ENCODE data around the gene SLIT3.

Gene SLIT3

DNA sequence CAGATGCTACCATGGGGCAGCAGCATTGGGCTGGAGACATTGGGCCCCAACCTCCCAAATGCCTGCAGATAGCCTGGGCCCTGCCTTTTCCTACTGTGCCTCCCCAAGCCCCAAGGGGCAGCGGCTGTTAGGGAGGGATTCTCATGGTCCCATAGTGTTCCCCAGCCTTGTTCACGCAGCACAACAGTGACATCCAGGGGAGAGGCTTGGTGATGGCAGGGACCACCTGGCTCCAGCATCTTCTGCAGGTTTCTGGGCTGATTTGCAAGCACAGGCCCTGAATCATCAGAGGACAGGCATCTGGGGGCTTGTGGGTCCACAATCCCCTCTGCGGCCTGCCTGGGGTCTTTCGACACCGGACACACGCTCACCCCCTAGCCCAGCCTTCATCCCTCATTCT is 354.6 kb downstream of the SLIT3 start:
- no peak for DNase-seq

DNA sequence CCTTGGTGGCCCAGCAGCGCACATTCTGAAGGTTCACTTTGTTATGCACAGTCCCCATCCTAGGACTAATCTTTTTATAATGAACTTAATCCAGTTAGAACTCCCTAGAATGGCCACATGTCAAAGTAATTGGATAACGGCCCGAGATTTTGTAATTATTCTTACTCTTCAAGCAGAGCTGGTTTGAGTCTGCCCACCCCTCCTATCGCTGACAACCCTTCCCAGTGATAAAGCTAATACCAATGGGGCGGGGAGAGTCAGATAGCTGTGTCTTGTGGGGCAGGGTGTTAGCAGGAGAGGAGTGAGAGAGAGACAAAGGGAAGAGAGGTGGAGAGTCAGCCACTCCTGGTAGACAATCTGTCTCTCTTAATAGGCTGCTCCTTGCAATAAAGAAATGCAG is 356.9 kb downstream of the SLIT3 start:
- DNase-seq, result no peak

DNA sequence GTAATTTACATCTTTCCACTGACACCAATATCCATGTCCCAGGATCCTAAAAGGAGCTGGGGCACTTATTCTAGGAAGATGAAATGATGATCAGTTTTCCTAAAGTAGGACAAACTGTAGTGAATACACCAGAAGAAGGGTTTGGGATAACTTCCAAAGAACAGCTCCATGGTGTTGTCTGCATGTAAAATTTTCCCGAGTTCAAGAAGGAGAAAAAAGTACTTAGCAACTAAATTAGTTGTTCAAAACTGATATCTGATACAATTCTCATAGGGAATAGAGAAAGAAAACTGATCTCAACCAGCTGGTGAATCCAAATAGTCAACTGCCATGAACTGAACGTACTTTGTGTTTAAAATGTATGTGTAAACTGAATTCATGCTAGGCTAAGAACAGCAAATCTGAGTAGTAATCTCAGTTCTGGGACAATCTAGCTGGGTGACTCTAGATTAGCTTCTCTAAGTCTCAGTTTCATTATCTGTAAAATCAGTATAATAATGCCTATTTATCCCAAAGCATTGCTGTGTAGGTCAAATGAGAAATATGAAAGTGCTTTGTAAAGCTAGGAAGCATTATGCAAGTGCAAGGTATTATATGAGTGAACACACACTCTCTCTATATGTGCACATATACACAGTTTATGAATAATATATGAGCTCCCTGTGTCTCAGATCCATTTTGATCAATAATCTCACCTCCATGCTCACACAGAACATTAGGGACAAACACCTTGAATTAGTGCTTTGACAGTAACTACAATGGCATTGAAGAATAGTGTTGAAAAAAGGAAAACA is 357.7 kb downstream of the SLIT3 start:
- no peak for DNase-seq

GRCh38 chr5:168941901-168942300 is 359.0 kb downstream of the SLIT3 start:
- DNase-seq, result no peak

DNA sequence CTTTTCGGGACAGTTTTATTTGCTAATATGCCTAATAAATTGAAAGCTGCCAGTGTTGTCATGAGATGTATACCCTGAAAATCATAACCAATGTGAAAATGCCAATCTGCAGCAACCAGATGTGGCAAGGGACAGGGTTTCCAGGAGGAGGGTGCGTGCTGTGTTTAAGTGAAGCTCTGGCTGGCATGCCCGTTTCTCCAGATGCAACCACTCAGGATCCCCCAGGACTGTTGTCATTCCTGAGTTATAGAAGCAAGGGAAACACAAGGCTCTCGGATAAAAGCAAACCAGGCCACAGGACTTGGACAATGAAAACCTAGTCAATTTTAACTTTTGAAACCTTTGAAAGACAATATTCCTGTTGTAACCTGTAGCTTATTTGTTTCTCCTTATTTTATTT is 360.2 kb downstream of the SLIT3 start:
- no peak for DNase-seq

- DNase-seq, result no peak
Observed at GRCh38 chr5:168939887-168940544, 360.9 kb downstream of the SLIT3 start.

DNA sequence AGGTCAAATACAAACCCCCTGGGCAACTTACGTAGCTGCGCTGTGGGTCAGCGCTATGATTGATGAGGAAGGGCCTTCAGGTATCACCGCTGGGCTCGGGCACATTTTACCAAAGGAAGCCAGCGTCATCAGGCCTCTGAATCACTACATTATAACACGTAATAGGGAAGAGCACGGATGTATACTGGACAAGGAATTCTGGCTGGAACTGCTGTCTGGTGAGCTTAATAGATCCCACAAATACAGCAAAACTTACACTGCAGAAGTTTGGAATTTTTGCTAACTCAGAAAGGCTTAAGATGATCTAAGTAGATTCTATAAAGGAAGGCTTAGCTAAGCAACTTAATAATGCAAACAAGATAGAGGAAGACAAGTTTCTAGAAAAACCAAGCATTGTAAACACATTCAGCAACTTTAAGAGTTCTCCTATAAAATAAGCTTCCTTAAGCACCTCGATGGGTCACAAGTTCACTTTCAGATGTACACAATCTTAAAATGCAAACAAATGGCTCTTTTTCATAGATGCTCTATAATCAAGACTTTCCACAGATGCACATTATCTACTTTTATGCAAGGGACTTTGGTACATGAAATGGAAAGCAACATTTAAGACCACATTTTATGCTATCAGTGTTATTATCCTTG is 361.7 kb downstream of the SLIT3 start:
- DNase-seq, result no peak

- no peak for DNase-seq
Observed at GRCh38 chr5:168936511-168936910, 364.4 kb downstream of the SLIT3 start.

GRCh38 chr5:168935183-168935582 is 365.8 kb downstream of the SLIT3 start:
- no peak for DNase-seq

- no peak for DNase-seq
Observed at GRCh38 chr5:168934169-168934568, 366.8 kb downstream of the SLIT3 start.

DNA sequence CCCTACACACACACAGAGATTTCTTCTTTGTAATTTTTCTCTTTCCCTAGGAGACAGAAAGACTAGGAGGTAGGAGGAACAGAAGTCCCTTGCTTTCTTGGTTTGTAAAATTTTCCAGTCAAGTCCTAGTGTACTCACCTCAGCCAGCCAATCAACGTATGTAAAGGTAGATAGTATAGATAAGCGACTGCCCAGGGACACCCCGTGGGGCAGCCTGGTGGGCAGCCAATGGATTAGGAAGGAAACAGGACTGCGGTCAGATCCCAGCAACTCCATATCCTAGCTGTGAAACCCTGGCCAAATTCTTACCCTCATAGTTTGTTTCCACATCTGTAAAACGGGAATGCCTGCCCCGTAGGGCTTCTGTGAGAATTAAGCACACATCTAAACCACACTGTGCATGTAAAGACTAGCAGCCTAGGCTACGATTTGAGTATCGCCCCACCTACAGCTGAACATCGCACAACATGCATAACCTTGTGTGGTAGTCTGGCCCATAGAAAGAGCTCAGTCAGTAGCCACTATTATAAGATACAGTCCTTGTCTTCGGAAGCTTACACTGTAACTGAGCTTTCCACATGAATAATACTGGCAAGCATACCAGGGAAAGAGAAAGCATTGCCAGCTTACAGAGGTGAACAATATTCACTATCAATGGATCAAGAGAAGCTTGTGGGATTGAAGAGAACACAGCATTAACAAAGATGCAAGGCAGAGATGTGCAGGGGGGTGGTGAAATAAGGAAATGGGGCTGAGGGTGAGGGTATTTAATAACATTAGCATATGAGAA is 368.3 kb downstream of the SLIT3 start:
- DNase-seq, result no peak

DNA sequence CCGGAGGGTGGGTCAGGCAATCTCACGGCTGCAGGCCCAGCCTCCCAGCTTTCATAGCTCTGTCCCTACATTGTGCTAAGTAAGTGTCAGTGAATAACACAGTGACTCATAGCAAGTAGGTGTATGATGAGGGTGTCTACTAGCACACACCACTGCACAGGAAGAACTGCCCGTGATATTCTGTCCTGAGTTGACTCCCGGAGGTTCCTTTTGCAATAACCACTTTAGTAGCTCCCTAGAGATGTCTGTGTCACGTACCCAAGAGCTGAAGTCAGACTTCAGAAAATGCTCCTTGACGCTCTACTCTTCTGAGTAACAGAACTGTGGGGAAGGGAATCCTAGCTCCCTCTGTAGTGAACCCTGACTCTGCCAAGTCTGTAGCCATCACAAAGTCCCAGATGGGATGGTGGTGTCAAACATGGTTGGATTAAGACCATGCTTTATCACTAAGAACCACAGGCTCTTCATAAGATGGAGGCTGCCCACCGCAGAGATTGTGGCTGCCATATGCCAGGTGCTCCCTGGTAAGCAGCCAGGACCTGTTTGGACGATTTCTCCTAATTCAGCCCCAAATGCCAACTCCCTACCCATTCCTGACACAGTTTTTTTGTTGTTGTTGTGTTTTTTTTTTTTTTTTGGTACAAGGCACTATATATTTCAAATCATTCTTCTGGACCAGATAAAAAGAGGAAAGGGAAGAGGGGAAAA is 369.1 kb downstream of the SLIT3 start:
- no peak for DNase-seq

DNA sequence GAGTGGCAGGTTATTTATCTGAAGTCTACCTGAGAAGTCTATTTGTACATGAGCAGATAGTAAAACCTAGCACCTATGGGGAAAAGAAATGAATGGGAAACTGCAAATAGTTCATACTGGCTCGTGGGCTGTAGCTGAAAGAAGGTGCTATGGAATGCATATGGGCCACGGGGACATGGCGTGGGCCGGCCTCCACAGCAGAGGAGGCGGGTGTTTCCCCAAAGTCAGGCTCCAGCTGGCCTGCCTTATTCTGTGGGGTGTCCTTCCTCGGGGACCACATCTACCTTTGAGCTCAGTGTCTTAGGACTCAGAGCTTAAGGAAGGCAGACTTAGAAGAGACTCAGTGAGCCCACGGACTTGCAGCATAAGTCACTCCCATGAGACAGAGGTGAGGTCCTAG is 371.3 kb downstream of the SLIT3 start:
- no peak for DNase-seq

DNA sequence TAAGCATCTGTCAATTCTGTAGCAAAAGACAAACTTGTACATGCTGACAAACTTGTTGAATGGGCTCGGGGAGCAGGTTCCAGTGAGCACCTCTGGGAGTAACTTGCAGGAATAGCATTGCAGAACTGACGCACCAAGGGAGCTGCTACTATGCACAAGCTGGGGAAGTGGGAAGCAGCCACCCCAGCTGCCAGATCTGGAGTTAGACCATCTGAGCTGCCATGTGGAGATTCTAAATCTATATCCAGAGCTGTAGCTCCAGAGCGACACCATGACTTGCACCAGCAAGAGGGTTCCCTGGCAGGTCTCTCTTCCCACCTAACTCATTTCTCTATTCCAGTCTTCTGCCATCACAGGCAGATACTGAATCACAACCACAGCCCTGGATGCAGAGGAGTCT is 375.8 kb downstream of the SLIT3 start:
- DNase-seq, result no peak

- no peak for DNase-seq
Observed at GRCh38 chr5:168921147-168921866, 379.6 kb downstream of the SLIT3 start.

DNA sequence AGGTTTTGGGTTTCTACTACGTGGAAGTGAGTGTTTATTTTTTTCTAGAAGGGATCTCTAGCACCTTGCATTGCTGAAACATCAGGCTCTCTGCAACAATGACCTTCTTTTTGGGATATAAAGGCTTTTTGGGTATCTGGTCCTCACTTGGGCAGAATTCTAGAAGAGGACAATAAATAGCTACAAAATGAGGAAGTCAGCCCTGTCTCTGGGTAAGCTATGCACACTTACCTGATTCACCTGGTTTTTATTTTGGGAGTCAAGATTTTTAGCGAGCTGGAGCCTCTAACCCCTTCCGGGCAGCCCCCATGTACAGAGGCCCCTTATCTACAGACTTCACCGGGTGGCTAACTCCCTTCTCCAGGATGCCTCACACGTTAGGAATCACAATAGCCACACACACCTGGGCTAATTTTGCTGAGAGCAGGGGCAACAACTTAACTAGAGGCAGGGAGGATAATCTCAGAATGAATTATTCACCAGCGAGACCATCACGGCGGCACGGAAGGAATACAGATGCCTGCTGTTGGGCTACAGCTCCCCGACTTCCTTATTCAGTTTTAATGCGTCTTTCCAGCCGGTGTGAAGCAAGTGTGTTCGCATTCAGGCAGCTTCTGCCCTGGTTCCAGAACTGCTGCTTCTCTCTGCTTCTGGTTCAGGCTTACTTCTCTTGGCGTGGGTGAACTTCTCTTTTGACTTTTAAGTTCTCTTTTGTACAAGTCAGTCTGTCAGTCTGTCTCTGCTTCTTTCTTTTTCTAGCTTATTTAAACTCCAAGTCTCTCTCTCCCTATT is 380.7 kb downstream of the SLIT3 start:
- DNase-seq, result no peak

DNA sequence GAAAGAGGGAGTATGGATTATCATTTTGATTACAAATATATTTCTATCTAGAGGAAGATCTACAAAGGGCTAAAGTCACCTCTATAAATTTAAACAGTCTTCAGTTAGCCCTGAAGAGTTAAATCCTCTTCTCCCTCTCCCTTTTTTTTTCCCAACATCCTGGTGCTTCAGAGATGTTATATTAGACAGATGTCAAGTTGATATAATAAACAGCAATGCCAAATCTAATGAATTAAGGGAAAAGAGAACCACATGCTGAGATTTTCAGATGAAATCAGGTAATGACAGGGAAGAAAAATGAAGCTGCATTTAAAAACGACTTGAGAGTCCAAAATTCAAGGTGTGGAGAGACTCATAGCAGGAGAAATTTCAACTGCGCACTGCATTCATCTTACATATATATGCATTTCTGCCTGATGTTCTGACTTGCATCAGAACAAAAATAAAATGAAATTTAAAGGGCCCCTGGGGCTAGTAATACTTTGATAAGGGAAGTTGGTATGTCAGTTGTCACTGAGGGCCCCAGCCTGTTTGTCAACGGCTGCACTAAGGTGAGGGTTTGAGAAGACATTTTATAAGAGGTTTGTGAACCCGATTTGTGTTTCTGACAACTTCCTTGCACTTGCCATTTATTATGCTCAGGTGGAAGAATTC is 382.9 kb downstream of the SLIT3 start:
- DNase-seq, result no peak

- no peak for DNase-seq
Observed at GRCh38 chr5:168916852-168917251, 384.1 kb downstream of the SLIT3 start.

- DNase-seq, result no peak
Observed at GRCh38 chr5:168916266-168916665, 384.7 kb downstream of the SLIT3 start.

DNA sequence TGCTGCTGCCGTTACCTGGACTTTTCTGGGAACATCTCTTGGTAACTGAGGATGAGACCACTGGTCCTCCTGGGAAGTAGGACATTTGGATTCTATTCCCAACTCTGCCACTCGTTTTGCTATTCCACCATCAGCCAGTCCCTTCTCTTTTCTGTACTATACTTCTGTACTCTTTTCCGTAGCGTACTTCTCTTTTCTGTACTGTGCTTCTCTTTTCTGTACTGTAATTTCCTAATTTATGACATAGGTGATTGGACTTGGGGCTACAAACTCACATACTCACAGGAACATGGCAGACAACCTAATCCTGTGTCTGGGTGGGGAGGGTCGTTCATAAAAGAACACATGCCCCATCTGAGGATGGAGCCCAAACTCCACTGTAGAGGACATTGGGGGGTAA is 386.4 kb downstream of the SLIT3 start:
- DNase-seq, result no peak

- DNase-seq, result no peak
Observed at GRCh38 chr5:168910874-168911273, 390.1 kb downstream of the SLIT3 start.
